GM18505 (cell line): ENCODE measurements around the gene ELOVL7.
A peak's percentile ranks its signal among the peaks of the same experiment; 100 is the strongest.
"Not testable (repeated sequence)": the region's sequence is repeated elsewhere in the genome, so short reads cannot be mapped to it uniquely, and the experiment has no call there.

Experiments used
- ATAC-seq: cut with Tn5 transposase; IDR thresholded peaks from one replicate; pipeline ENCODE4 v1.9.1; 2021; ENCODE audit not compliant: unreplicated experiment
- POLR2A ChIP-seq: IDR thresholded peaks from 4 replicates; pipeline ENCODE4 v1.6.1; 2011; ENCODE audit warnings: borderline replicate concordance; ENCODE audit not compliant: insufficient read depth, insufficient read length; ENCODE audit errors: extremely low read depth

ELOVL7 gene

GRCh38 chr5:60821488-60822284, 22.4 kb downstream of the ELOVL7 start:
- ATAC-seq: no peak
- no peak for TF ChIP-seq POLR2A

DNA sequence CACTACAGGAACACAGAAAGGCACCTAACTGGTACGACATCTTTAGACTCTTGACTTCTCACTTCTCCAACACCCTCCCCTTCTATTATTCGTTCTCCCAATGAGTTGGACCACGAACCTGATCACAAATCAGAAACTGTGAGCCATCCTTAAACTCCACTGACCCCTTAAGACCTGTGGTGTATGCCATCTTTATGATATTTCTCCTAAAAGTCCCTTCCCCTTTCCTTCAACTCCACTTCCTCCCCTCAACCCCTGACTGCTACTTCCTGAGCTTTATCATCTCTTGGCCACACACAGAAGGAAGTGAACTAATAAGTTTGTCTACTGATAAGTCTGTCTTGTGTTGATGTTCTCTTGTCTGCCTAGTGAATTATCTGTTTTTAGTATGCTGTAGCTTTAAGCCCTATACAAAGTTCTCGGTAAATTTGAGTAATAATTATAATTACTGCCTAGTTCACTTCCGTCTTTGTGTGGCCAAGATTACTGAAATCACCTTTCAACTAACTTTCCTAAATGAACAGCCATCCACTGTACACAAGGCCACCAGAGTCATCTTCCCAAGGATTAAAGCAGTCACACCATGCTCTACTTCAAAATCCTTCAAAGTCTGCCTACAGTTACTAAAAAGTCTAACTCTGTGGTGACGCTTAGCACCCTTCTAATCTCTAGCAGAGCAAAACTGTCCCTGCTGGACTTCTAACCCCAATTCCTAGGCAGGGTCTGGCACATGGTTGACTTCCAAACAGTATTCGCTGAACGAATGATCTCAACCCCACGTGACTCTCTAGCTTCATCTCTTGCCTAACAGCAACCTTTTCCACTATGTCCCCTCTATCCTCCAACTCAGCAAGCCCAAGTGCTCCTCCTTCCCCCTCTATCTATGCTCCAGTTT, 23.2 kb downstream of the ELOVL7 start:
- ATAC-seq: no peak
- TF ChIP-seq POLR2A: no peak

GRCh38 chr5:60816138-60816537, 27.9 kb downstream of the ELOVL7 start:
- not testable (repeated sequence) for ATAC-seq

DNA sequence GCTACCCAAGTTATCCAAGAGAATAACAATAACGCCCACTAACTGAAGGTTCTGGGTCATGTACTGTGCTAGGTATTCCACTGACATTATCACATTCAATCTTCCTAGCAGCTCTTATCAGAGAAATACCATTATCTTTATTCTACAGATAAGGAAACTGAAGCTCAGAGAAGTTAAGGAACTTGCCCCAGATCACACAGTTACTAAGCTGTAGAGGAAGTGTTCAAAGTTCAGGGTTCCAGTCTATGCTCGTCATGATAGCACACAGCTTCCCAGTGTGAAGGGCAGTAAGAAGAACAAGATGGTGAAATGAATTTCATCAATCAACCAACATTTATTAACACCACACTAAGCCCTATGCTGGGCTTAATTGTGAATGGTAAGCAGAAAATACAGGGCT, 29.6 kb downstream of the ELOVL7 start:
- no peak for ATAC-seq
- no peak for TF ChIP-seq POLR2A

DNA sequence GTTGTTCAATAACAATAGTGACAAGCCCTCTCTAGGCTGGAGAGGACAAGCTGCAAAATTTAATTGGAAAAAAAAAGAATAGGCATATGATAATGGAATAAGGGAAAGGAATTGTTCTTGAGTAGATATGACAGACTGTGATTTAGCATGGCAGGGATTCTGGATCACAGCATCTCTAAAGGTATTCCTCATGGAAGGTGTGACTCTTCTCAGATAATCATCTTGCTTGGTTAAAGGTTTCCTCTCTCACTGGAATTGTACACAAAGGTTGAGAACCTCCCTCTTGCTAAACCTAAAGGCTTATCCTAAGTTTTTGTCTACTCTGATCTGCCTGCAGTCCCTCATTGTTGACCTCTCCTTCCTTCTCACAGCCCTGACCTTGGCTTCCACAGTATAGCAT, 31.6 kb downstream of the ELOVL7 start:
- ATAC-seq: no peak
- no peak for TF ChIP-seq POLR2A

- TF ChIP-seq POLR2A: no peak
- ATAC-seq: peak; percentile 43
Observed at GRCh38 chr5:60811105-60811504, 33.0 kb downstream of the ELOVL7 start.

GRCh38 chr5:60810438-60811085, 33.5 kb downstream of the ELOVL7 start:
- no peak for TF ChIP-seq POLR2A
- peak; percentile 56 for ATAC-seq

GRCh38 chr5:60809891-60810425, 34.1 kb downstream of the ELOVL7 start:
- ATAC-seq: no peak
- no peak for TF ChIP-seq POLR2A

DNA sequence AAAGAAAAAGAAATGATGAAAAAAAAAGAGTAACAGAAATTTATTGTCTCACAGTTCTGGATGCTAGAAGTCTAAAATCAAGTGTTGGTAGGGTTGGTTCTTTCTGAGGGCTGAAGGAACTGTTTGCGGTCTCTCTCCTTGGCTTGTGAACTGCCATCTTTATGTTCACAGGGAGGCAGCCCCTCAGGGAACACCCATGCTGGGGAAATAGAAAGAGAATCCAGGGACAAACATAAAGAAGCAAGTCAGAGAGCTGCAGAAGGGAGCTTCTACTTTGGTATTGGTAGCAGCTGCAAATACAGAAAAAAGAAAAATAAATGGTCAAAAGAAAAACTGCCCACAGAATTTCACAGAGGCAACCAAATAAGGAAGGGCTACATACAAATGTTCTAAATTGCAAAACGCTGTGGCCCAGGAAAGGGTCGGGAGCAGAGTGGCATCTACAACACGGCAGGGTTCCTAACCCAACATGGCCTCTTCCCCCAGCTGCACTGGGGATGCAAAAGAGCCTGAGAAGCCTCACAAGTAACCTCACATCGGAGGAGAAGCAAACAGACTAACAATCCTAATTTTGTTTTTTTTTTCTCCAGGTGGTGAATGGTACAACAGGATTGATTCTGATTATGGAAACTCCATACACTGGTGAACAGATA, 37.4 kb downstream of the ELOVL7 start:
- no peak for TF ChIP-seq POLR2A
- no peak for ATAC-seq

GRCh38 chr5:60805463-60805862, 38.6 kb downstream of the ELOVL7 start:
- no peak for ATAC-seq

DNA sequence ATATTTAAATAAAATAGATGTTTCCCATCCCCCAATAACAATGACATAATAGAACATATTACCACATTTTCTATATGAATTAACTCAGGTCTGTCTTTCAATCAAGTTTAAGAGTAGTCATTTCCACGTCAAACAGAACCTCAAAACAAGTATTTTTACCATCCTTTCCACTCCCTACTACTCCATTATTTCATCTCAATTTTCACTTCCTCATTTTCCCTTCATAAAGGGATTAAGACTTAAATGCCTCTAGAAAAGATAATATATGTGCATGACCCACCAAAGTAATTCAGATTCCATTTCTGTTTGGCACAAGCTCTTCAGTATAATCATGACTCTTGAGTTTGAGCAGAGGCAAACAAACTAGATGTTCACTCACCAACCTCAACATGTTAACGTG, 40.4 kb downstream of the ELOVL7 start:
- no peak for ATAC-seq
- TF ChIP-seq POLR2A: no peak

More at GRCh38 chr5:60805463-60805862, 38.6 kb downstream of the ELOVL7 start:
- TF ChIP-seq POLR2A: no peak

GRCh38 chr5:60802986-60803385, 41.1 kb downstream of the ELOVL7 start:
- TF ChIP-seq POLR2A: no peak
- no peak for ATAC-seq

DNA sequence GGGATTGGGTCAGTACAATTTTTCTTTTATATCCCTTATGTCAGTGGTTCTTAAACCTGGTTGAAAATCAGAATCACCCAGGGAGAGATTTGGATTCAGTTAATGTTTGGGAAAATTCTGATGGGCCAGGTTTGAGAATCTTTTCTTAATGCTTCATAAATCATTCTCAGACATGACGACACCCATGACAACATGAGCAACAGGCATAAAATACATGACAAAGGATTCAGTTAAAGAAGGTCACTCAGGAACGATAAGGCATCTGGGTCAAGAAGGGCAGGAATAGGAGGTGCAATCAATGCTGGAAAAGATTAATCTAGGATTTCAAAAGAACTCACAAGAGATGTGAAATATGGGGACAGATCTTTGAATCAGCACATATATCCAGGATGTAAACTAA, 41.8 kb downstream of the ELOVL7 start:
- TF ChIP-seq POLR2A: no peak
- ATAC-seq: no peak
